ENCODE results near the gene SAG. TPM values are rescaled to one million over a fixed set of nuclear protein-coding genes. Genes with fewer than 3 reads are reported as not detected.

Gene SAG
- total and polyA plus RNA-seq, 9 of the 15 experiments (the other 6 are each of a cell fraction or from before 2014, with no cell fraction given), result 0.04 to 0.64 (median 0.31) TPM; not detected in 5

DNA sequence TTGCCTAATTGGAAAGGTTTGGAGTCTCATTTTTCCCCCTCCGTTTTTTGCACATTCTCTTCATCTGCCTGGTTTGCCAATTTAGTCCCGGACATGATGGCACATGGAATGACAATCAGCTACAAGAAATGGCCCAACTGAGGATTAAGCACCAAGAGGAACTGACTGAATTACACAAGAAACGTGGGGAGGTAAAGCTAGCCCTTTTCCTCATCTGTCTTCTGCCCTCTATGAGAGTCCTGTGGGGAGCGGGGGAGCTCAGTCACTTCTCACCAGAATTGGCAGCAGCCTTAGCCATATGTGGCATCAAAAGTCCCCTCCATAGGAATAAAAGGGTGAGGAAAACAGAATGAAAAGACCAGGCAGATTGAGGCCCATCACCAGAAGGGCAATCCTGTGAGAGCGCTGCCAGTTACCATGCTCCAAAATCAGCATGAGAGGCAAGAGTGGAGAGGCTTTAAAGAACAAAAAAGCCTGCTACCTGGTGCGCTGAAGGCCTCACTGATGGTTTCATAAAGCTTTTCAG is 44.5 kb upstream of the SAG start:
- Histone ChIP-seq H3K36me3 (ENCODE audit: control insufficient read depth, insufficient read depth, low read length) (peaks cover 94% of the 10 kb centered on the region; the same call in 2 of the 3 replicates), H3K4me1 (replicated peaks in 1 of 2; ENCODE audit: control insufficient read depth in 2 of 2, insufficient read depth in 2 of 2, low read length in 2 of 2) (no peaks in the 10 kb centered on the region), H3K27me3 (ENCODE audit: control insufficient read depth in 2 of 2, insufficient read depth in 2 of 2, low read length in 2 of 2) (no peaks in the 10 kb centered on the region), H3K4me3 (no peak overlapping the region), H4K20me1 (replicated peaks; ENCODE audit: control insufficient read depth, insufficient read depth, low read length) (peaks cover 5% of the 10 kb centered on the region; the same call in 1 of the 2 replicates), H3K9me3 (replicated peaks; ENCODE audit: control insufficient read depth, insufficient read depth, low read depth, low read length) (no peaks in the 10 kb centered on the region), H3K4me2 (ENCODE audit: insufficient read depth, low read length) (no peak overlapping the region), H2AFZ (ENCODE audit: low read depth, low read length) (no peak overlapping the region), H3K79me2 (ENCODE audit: control insufficient read depth, insufficient read depth, low read length) (peaks cover 2% of the 10 kb centered on the region; the same call in 2 of the 3 replicates), H3K9ac (ENCODE audit: insufficient read depth in 1 of 2, low read depth in 2 of 2, low read length in 2 of 2) (no peak overlapping the region), H3K9me1 (ENCODE audit: control insufficient read depth, insufficient read depth, low read length) (no peaks in the 10 kb centered on the region), H3K27ac (ENCODE audit: extremely low read depth, low read depth, low read length) (no peak overlapping the region)
- DNase-seq (ENCODE audit: extremely low read depth in 1 of 4, low spot score in 3 of 4) (no peak), FAIRE-seq (no peak), ATAC-seq (no peak)
- ChIA-PET POLR2A (interaction anchor here (0.7 kb wide), 1 partner anchor 9 kb away, joined by 3 read pairs; no protein-coding TSS in a partner anchor), CTCF (ENCODE audit: low intra/inter-chr PET ratio) (no interaction called here)
- no peak for TF ChIP-seq FOXA1 (IDR thresholded peaks at IDR 0.05; ENCODE audit: borderline replicate concordance)
- TF ChIP-seq, protein P1, sequence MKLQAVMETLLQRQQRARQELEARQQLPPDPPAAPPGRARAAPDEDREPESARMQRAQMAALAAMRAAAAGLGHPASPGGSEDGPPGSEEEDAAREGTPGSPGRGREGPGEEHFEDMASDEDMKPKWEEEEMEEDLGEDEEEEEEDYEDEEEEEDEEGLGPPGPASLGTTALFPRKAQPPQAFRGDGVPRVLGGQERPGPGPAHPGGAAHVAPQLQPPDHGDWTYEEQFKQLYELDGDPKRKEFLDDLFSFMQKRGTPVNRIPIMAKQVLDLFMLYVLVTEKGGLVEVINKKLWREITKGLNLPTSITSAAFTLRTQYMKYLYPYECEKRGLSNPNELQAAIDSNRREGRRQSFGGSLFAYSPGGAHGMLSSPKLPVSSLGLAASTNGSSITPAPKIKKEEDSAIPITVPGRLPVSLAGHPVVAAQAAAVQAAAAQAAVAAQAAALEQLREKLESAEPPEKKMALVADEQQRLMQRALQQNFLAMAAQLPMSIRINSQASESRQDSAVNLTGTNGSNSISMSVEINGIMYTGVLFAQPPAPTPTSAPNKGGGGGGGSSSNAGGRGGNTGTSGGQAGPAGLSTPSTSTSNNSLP (IDR thresholded peaks at IDR 0.05; ENCODE audit: borderline replicate concordance, low read depth, low read length), result no peak
- TF ChIP-seq PHTF2 (CRISPR knock-in tag; IDR thresholded peaks at IDR 0.05), result no peak
- TF ChIP-seq CBFA2T2 (conservative IDR thresholded peaks at IDR 0.05), result no peak
- TF ChIP-seq ZNF24 (IDR thresholded peaks at IDR 0.05), result no peak
- no peak for TF ChIP-seq POLR2B (IDR thresholded peaks at IDR 0.05; ENCODE audit: low read depth, partially characterized antibody)
- TF ChIP-seq KLF13 (tag; IDR thresholded peaks at IDR 0.05; ENCODE audit: borderline replicate concordance, low read depth), result no peak
- TF ChIP-seq ZNF311 (CRISPR knock-in tag; IDR thresholded peaks at IDR 0.05), result no peak
- TF ChIP-seq ZNF76 (CRISPR knock-in tag; IDR thresholded peaks at IDR 0.05; ENCODE audit: borderline replicate concordance), result no peak
- no peak for TF ChIP-seq CHD4 (IDR thresholded peaks at IDR 0.05; ENCODE audit: insufficient read depth, insufficient replicate concordance, low read depth, low read length, poor library complexity, severe bottlenecking)
- no peak for TF ChIP-seq SETDB1 (IDR thresholded peaks at IDR 0.05; ENCODE audit: low read length)
- no peak for TF ChIP-seq CEBPG (CRISPR knock-in tag; IDR thresholded peaks at IDR 0.05)
- no peak for TF ChIP-seq CEBPG (tag; conservative IDR thresholded peaks at IDR 0.05 in 1 of 2, IDR thresholded peaks at IDR 0.05 in 1 of 2)
- TF ChIP-seq MEF2D (tag; conservative IDR thresholded peaks at IDR 0.05; ENCODE audit: low read depth), result no peak
- no peak for TF ChIP-seq MIER1 (IDR thresholded peaks at IDR 0.05; ENCODE audit: low read depth)
- TF ChIP-seq, protein P2, sequence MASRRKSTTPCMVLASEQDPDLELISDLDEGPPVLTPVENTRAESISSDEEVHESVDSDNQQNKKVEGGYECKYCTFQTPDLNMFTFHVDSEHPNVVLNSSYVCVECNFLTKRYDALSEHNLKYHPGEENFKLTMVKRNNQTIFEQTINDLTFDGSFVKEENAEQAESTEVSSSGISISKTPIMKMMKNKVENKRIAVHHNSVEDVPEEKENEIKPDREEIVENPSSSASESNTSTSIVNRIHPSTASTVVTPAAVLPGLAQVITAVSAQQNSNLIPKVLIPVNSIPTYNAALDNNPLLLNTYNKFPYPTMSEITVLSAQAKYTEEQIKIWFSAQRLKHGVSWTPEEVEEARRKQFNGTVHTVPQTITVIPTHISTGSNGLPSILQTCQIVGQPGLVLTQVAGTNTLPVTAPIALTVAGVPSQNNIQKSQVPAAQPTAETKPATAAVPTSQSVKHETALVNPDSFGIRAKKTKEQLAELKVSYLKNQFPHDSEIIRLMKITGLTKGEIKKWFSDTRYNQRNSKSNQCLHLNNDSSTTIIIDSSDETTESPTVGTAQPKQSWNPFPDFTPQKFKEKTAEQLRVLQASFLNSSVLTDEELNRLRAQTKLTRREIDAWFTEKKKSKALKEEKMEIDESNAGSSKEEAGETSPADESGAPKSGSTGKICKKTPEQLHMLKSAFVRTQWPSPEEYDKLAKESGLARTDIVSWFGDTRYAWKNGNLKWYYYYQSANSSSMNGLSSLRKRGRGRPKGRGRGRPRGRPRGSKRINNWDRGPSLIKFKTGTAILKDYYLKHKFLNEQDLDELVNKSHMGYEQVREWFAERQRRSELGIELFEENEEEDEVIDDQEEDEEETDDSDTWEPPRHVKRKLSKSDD (conservative IDR thresholded peaks at IDR 0.05; ENCODE audit: low read length), result no peak
- no peak for TF ChIP-seq DNMT1 (IDR thresholded peaks at IDR 0.05)
- in situ Hi-C loops (cut with MboI), result loop anchor here (10.0 to 25.0 kb wide), 2 partner anchors 408 to 651 kb away; no protein-coding TSS in a partner anchor
- WGBS (ENCODE audit: insufficient coverage, low coverage, missing lambda C conversion rate), result 89% methylated on average over 6 of the region's 6 CpGs
- intact Hi-C loops (cut with micrococcal nuclease), result loop anchor here (10.0 kb wide), 1 partner anchor 182 kb away; no protein-coding TSS in a partner anchor
- no TSS peak for BruUV-seq (replicated peaks)
